ENCODE measurements around the gene LRSAM1. TPM values are rescaled to one million over a fixed set of nuclear protein-coding genes. Genes with fewer than 3 reads are reported as not detected.

Gene LRSAM1
- total and polyA plus RNA-seq, 9 of the 15 experiments (the other 6 are each of a cell fraction or from before 2014, with no cell fraction given) = 0.07 to 16.2 (median 4.7) TPM

GRCh38 chr9:127539259-127539981 lies 88.1 kb downstream of the LRSAM1 start (continued):
- TF ChIP-seq TSHZ1 (CRISPR knock-in tag; IDR thresholded peaks at IDR 0.05) = no peak
- no peak for TF ChIP-seq MLLT1 (IDR thresholded peaks at IDR 0.05)
- TF ChIP-seq KAT2B (IDR thresholded peaks at IDR 0.05; ENCODE audit: low read depth, low read length) = no peak
- no peak for TF ChIP-seq IRF2 (CRISPR knock-in tag; IDR thresholded peaks at IDR 0.05)
- TF ChIP-seq FOXA1 (IDR thresholded peaks at IDR 0.05; ENCODE audit: borderline replicate concordance) = no peak
- no peak for TF ChIP-seq CAMTA2 (CRISPR knock-in tag; conservative IDR thresholded peaks at IDR 0.05)
- TF ChIP-seq NFE2 (IDR thresholded peaks at IDR 0.05; ENCODE audit: low read depth) = no peak; the same call in none of the 2 replicates
- TF ChIP-seq MCM2 (IDR thresholded peaks at IDR 0.05; ENCODE audit: low read depth) = no peak
- TF ChIP-seq, protein P1, sequence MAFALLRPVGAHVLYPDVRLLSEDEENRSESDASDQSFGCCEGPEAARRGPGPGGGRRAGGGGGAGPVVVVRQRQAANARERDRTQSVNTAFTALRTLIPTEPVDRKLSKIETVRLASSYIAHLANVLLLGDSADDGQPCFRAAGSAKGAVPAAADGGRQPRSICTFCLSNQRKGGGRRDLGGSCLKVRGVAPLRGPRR (CRISPR knock-in tag; IDR thresholded peaks at IDR 0.05) = no peak
- peak; percentile 51; the same call in 1 of the 2 replicates for TF ChIP-seq JUNB (CRISPR knock-in tag; conservative IDR thresholded peaks at IDR 0.05)
- TF ChIP-seq, protein P2, sequence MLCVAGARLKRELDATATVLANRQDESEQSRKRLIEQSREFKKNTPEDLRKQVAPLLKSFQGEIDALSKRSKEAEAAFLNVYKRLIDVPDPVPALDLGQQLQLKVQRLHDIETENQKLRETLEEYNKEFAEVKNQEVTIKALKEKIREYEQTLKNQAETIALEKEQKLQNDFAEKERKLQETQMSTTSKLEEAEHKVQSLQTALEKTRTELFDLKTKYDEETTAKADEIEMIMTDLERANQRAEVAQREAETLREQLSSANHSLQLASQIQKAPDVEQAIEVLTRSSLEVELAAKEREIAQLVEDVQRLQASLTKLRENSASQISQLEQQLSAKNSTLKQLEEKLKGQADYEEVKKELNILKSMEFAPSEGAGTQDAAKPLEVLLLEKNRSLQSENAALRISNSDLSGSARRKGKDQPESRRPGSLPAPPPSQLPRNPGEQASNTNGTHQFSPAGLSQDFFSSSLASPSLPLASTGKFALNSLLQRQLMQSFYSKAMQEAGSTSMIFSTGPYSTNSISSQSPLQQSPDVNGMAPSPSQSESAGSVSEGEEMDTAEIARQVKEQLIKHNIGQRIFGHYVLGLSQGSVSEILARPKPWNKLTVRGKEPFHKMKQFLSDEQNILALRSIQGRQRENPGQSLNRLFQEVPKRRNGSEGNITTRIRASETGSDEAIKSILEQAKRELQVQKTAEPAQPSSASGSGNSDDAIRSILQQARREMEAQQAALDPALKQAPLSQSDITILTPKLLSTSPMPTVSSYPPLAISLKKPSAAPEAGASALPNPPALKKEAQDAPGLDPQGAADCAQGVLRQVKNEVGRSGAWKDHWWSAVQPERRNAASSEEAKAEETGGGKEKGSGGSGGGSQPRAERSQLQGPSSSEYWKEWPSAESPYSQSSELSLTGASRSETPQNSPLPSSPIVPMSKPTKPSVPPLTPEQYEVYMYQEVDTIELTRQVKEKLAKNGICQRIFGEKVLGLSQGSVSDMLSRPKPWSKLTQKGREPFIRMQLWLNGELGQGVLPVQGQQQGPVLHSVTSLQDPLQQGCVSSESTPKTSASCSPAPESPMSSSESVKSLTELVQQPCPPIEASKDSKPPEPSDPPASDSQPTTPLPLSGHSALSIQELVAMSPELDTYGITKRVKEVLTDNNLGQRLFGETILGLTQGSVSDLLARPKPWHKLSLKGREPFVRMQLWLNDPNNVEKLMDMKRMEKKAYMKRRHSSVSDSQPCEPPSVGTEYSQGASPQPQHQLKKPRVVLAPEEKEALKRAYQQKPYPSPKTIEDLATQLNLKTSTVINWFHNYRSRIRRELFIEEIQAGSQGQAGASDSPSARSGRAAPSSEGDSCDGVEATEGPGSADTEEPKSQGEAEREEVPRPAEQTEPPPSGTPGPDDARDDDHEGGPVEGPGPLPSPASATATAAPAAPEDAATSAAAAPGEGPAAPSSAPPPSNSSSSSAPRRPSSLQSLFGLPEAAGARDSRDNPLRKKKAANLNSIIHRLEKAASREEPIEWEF (CRISPR knock-in tag; IDR thresholded peaks at IDR 0.05) = no peak
- TF ChIP-seq, protein P3, sequence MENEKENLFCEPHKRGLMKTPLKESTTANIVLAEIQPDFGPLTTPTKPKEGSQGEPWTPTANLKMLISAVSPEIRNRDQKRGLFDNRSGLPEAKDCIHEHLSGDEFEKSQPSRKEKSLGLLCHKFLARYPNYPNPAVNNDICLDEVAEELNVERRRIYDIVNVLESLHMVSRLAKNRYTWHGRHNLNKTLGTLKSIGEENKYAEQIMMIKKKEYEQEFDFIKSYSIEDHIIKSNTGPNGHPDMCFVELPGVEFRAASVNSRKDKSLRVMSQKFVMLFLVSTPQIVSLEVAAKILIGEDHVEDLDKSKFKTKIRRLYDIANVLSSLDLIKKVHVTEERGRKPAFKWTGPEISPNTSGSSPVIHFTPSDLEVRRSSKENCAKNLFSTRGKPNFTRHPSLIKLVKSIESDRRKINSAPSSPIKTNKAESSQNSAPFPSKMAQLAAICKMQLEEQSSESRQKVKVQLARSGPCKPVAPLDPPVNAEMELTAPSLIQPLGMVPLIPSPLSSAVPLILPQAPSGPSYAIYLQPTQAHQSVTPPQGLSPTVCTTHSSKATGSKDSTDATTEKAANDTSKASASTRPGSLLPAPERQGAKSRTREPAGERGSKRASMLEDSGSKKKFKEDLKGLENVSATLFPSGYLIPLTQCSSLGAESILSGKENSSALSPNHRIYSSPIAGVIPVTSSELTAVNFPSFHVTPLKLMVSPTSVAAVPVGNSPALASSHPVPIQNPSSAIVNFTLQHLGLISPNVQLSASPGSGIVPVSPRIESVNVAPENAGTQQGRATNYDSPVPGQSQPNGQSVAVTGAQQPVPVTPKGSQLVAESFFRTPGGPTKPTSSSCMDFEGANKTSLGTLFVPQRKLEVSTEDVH (IDR thresholded peaks at IDR 0.05; ENCODE audit: low read depth, partially characterized antibody) = no peak

Data from K562 (cell line).